ENCODE measurements around the gene NRXN3.

DNA sequence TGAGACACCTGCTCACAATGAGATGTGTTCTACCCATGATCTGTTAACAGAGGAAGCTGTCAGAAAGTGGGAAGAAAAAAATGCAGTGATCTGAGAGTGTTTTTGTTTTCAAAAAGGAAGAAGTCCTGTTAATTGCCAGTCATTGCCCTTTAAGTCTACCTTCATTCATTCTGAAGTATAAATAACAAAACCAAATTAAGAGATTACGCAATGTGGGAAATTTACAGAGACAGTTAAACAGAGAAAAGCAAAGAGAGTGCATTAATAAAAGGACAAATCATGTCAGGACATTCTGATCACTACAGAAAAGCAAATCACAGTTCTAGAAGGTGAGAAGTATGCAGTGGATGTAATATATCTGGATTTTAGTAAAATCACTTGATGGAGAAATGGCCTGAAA is 154.2 kb downstream of the NRXN3 start:
- TF ChIP-seq CTCF (conservative IDR thresholded peaks at IDR 0.05 in 1 of 2, IDR thresholded peaks at IDR 0.05 in 1 of 2; ENCODE audit: low read depth in 1 of 2, low read length in 2 of 2) (no peak), EZH2 (IDR thresholded peaks at IDR 0.05; ENCODE audit: low read length, missing control alignments) (no peak)

Data from fibroblast of lung (primary cell).